A549 (cell line): ENCODE data around the gene SKOR1.

Experiments
- NFE2L2 ChIP-seq: fragments of 150-350 bp; conservative IDR thresholded peaks from 2 replicates; pipeline ENCODE4 v1.6.1; 2014; ENCODE audit warnings: low read length
- POLR2A ChIP-seq: IDR thresholded peaks from 2 replicates; pipeline ENCODE4 v1.6.1; 2012; ENCODE audit warnings: mild to moderate bottlenecking, low read length
- TF ChIP-seq, protein P1 (sequence below): fragments of >200 bp; sonication (Bioruptor Twin); formaldehyde crosslinking; IDR thresholded peaks from 3 replicates; pipeline ENCODE4 v1.5.1; 2016

- TF ChIP-seq, protein P1, sequence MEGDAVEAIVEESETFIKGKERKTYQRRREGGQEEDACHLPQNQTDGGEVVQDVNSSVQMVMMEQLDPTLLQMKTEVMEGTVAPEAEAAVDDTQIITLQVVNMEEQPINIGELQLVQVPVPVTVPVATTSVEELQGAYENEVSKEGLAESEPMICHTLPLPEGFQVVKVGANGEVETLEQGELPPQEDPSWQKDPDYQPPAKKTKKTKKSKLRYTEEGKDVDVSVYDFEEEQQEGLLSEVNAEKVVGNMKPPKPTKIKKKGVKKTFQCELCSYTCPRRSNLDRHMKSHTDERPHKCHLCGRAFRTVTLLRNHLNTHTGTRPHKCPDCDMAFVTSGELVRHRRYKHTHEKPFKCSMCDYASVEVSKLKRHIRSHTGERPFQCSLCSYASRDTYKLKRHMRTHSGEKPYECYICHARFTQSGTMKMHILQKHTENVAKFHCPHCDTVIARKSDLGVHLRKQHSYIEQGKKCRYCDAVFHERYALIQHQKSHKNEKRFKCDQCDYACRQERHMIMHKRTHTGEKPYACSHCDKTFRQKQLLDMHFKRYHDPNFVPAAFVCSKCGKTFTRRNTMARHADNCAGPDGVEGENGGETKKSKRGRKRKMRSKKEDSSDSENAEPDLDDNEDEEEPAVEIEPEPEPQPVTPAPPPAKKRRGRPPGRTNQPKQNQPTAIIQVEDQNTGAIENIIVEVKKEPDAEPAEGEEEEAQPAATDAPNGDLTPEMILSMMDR, result no peak
- TF ChIP-seq POLR2A (no peak), NFE2L2 (no peak)
Measured at GRCh38 chr15:67843092-67843501, 17.8 kb downstream of the SKOR1 start.
